Karpas-422 (cell line): Measurements from ENCODE around the gene RAG1. TPM values are rescaled to one million over a fixed set of nuclear protein-coding genes. Genes with fewer than 3 reads are reported as not detected.

Experiments used
- DNase-seq: peaks from one replicate; pipeline ENCODE4 v3.0.0-alpha.2; 2015
- H2AFZ ChIP-seq: fragments of 200-600 bp; sonication (generic); 2 replicates; pipeline ENCODE4 v1.6.1; 2014; ENCODE audit warnings: antibody characterized with exemption, low read length, mixed read lengths
- H3K27ac ChIP-seq: fragments of 200-600 bp; sonication (generic); 2 replicates; pipeline ENCODE4 v1.5.1; 2014; ENCODE audit warnings: mild to moderate bottlenecking, low read length, moderate library complexity
- H3K27me3 ChIP-seq: fragments of 200-600 bp; sonication (generic); 2 replicates; pipeline ENCODE4 v1.6.1; 2014; ENCODE audit warnings: low read length, mixed read lengths
- H3K36me3 ChIP-seq: fragments of 200-600 bp; sonication (generic); 2 replicates; pipeline ENCODE4 v1.6.1; 2014; ENCODE audit warnings: low read length, mixed read lengths; ENCODE audit not compliant: insufficient read depth
- H3K4me1 ChIP-seq: fragments of 200-600 bp; sonication (generic); 2 replicates; pipeline ENCODE4 v1.6.1; 2014; ENCODE audit warnings: mild to moderate bottlenecking, low read length, mixed read lengths
- H3K4me2 ChIP-seq: fragments of 200-600 bp; sonication (generic); 2 replicates; pipeline ENCODE4 v1.6.1; 2014; ENCODE audit warnings: low read length, low read depth, mild to moderate bottlenecking; ENCODE audit not compliant: poor library complexity, severe bottlenecking
- H3K4me3 ChIP-seq: fragments of 200-600 bp; sonication (generic); 2 replicates; pipeline ENCODE4 v1.5.1; 2014; ENCODE audit warnings: mild to moderate bottlenecking, antibody characterized with exemption, low read length, mixed read lengths
- H3K79me2 ChIP-seq: fragments of 200-600 bp; sonication (generic); 2 replicates; pipeline ENCODE4 v1.6.1; 2014; ENCODE audit warnings: mild to moderate bottlenecking, low read length, mixed read lengths
- H3K9ac ChIP-seq: fragments of 200-600 bp; sonication (generic); 2 replicates; pipeline ENCODE4 v1.6.0; 2014; ENCODE audit warnings: low read length
- H3K9me2 ChIP-seq: fragments of 200-600 bp; sonication (generic), shearing (Covaris generic); replicated peaks from 2 replicates; pipeline ENCODE4 v1.6.0; 2014; ENCODE audit warnings: mild to moderate bottlenecking, low read length, moderate library complexity; ENCODE audit not compliant: insufficient read depth
- H3K9me3 ChIP-seq: fragments of 300-700, 200-600 bp; sonication (generic); 2 replicates; pipeline ENCODE4 v1.6.1; 2014; ENCODE audit warnings: low read length, mixed read lengths
- H4K20me1 ChIP-seq: fragments of 200-600 bp; sonication (generic); 2 replicates; pipeline ENCODE4 v1.6.1; 2014; ENCODE audit warnings: mild to moderate bottlenecking, antibody characterized with exemption, low read length, low read depth; ENCODE audit not compliant: insufficient read depth
- total RNA-seq: library from RNA; depleted of rRNA; stranded (reverse); fragments of >200 nt; shearing (Covaris generic); gene quantifications from 2 replicates; pipeline ENCODE4 v1.2.3, GENCODE V29; 2014; ENCODE audit warnings: low replicate concordance; rRNA removed

The RAG1 gene
- total RNA-seq, 1 experiment from 2014 or later = 0.34 TPM

DNA sequence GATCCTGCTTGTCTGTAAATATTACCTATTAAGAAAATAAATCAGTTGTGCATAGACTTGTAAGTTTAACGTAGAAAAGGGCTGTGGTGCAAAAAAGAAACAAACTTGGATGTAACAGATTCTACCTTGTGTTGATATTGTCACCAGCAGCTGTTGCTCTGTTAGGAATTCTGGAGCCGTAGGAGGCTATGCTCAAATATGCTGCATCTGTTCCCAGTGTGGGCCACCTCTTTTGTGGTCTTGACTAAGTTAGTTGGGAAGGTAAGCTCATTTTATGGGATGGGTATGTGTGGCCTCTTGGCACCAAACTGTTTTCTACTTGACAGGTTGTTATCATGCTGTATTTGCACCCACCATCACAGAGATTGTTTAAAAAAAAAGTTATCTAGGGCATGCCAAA, 59.7 kb downstream of the RAG1 start:
- H2AFZ ChIP-seq = no peak overlapping the region
- H3K4me3 ChIP-seq = no peak overlapping the region
- H3K4me1 ChIP-seq = no peaks in the 10 kb centered on the region
- no peak overlapping the region for H3K4me2 ChIP-seq
- no peak overlapping the region for H3K27ac ChIP-seq
- no peaks in the 10 kb centered on the region for H3K79me2 ChIP-seq
- H3K9ac ChIP-seq = no peak overlapping the region
- DNase-seq = no peak
- H3K9me3 ChIP-seq = no peaks in the 10 kb centered on the region
- no peaks in the 10 kb centered on the region for H4K20me1 ChIP-seq
- H3K36me3 ChIP-seq = no peaks in the 10 kb centered on the region
- no peaks in the 10 kb centered on the region for H3K27me3 ChIP-seq
- no peaks in the 10 kb centered on the region for H3K9me2 ChIP-seq

DNA sequence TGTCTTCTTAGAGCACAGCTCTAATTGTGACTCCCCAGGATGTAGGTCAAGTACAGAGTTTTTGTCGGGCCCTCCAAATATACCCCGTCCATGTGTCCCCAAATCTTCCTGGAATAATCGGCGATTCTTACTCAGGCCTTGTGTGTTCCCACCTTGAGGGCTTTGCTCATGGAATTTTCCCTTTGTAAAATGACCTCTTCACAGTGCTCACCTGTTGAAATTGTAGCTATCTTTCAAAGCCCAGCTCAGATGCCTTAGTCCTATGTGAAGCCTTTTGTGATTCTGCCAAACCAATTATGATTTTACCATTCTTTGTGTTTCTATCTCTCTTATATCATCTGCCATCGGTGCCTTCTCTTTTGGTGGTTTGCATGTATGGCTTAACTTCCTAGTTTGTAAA, 60.3 kb downstream of the RAG1 start:
- H2AFZ ChIP-seq = no peak overlapping the region
- no peaks in the 10 kb centered on the region for H3K9me2 ChIP-seq
- no peaks in the 10 kb centered on the region for H3K9me3 ChIP-seq
- H4K20me1 ChIP-seq = no peaks in the 10 kb centered on the region
- H3K36me3 ChIP-seq = no peaks in the 10 kb centered on the region
- no peaks in the 10 kb centered on the region for H3K4me1 ChIP-seq
- H3K9ac ChIP-seq = no peak overlapping the region
- H3K4me2 ChIP-seq = no peak overlapping the region
- H3K79me2 ChIP-seq = no peaks in the 10 kb centered on the region
- H3K27ac ChIP-seq = no peak overlapping the region
- DNase-seq = no peak
- no peak overlapping the region for H3K4me3 ChIP-seq
- no peaks in the 10 kb centered on the region for H3K27me3 ChIP-seq

DNA sequence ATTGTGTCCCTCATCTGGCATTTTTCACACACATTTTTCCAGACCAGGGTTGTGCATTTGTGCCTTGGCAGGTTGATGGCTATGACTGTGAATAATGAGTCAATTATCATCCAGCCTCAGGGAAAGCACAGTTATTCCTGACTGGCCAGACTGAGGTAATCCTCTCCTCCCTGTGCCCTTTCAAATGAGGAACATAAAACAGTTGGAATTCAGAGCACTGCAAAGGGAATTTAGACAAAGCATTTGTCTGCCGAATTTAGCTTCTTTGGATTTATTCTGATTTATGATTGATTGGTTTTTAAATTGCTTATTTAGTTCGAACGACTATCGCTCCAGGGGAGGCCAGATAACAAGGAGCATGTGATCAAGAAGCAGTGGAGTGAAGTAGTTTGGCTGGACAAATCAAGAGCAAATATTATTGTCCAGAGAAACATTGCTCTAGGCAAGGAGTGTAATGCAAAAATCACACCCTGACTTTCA, 61.0 kb downstream of the RAG1 start:
- Histone ChIP-seq H3K27ac (no peak overlapping the region), H3K27me3 (no peaks in the 10 kb centered on the region), H2AFZ (no peak overlapping the region), H3K9ac (no peak overlapping the region), H4K20me1 (no peaks in the 10 kb centered on the region), H3K9me3 (no peaks in the 10 kb centered on the region), H3K36me3 (no peaks in the 10 kb centered on the region), H3K4me2 (no peak overlapping the region), H3K79me2 (no peaks in the 10 kb centered on the region), H3K4me3 (no peak overlapping the region), H3K9me2 (no peaks in the 10 kb centered on the region), H3K4me1 (no peaks in the 10 kb centered on the region)
- DNase-seq = no peak

Other genes starting within 250 kb of the RAG1 start
- gene TRAF6, start 57.7 kb upstream of the RAG1 start, total RNA-seq = 8.7 and 13.2 TPM in 2 replicates
- not detected in 2 replicates for gene IFTAP, start 26.5 kb downstream of the RAG1 start, total RNA-seq
- gene RAG2, start 30.2 kb downstream of the RAG1 start, total RNA-seq = not detected in 2 replicates